HepG2 (cell line): ENCODE measurements around the gene CA12. TPM values are rescaled to one million over a fixed set of nuclear protein-coding genes. Genes with fewer than 3 reads are reported as not detected.

ENCODE experiments used
- ARID3A ChIP-seq: IDR thresholded peaks from 2 replicates; pipeline ENCODE4 v1.6.1; 2012; ENCODE audit warnings: low read depth, low read length, improper control_type of control experiment
- BRCA1 ChIP-seq: sonication (generic); formaldehyde crosslinking; IDR thresholded peaks from 2 replicates; pipeline ENCODE4 v1.4.0; 2020; ENCODE audit warnings: missing genetic modification reagents
- CREBL2 ChIP-seq: sonication (generic); formaldehyde crosslinking; IDR thresholded peaks from 2 replicates; pipeline ENCODE4 v1.8.1; 2023; ENCODE audit warnings: missing genetic modification reagents, mild to moderate bottlenecking, borderline replicate concordance
- GLI4 ChIP-seq: sonication (generic); formaldehyde crosslinking; IDR thresholded peaks from 2 replicates; pipeline ENCODE4 v1.5.1; 2020; ENCODE audit warnings: missing genetic modification reagents, mild to moderate bottlenecking, moderate library complexity, borderline replicate concordance
- MLLT10 ChIP-seq: sonication (generic); formaldehyde crosslinking; IDR thresholded peaks from 2 replicates; pipeline ENCODE4 v1.4.0; 2020; ENCODE audit warnings: missing genetic modification reagents
- NFIC ChIP-seq: IDR thresholded peaks from 2 replicates; pipeline ENCODE4 v1.6.1; 2012; ENCODE audit warnings: mild to moderate bottlenecking, low read length, inconsistent platforms
- NR3C1 ChIP-seq: sonication (generic); formaldehyde crosslinking; IDR thresholded peaks from 2 replicates; pipeline ENCODE4 v1.4.0; 2020; ENCODE audit warnings: missing genetic modification reagents
- REST ChIP-seq, 2 experiments: IDR thresholded peaks; 2 replicates each; pipeline ENCODE4 v1.6.1; 2011 to 2012; ENCODE audit warnings: low read length in 2 of 2, borderline replicate concordance in 1 of 2, low read depth in 1 of 2, mild to moderate bottlenecking in 1 of 2, moderate library complexity in 1 of 2
- REXO4 ChIP-seq: sonication (generic); formaldehyde crosslinking; IDR thresholded peaks from 2 replicates; pipeline ENCODE4 v1.8.0; 2022; ENCODE audit warnings: missing genetic modification reagents, mild to moderate bottlenecking, borderline replicate concordance
- SATB2 ChIP-seq: sonication (generic); formaldehyde crosslinking; IDR thresholded peaks from 2 replicates; pipeline ENCODE4 v1.5.0; 2020; ENCODE audit warnings: missing genetic modification reagents
- TEAD3 ChIP-seq: optimal IDR thresholded peaks from 2 replicates; pipeline ENCODE3; 2016; ENCODE audit warnings: borderline replicate concordance
- ZBTB1 ChIP-seq: sonication (generic); formaldehyde crosslinking; IDR thresholded peaks from 2 replicates; pipeline ENCODE4 v1.4.0; 2020; ENCODE audit warnings: missing genetic modification reagents, borderline replicate concordance
- ZBTB21 ChIP-seq: sonication (generic); formaldehyde crosslinking; IDR thresholded peaks from 2 replicates; pipeline ENCODE4 v1.4.0; 2020; ENCODE audit warnings: missing genetic modification reagents
- ZBTB43 ChIP-seq: sonication (generic); formaldehyde crosslinking; conservative IDR thresholded peaks from 2 replicates; pipeline ENCODE4 v1.4.0; 2020; ENCODE audit warnings: missing genetic modification reagents
- ZNF24 ChIP-seq: fragments of 450-650 bp; IDR thresholded peaks from 2 replicates; pipeline ENCODE4 v1.6.1; 2017; ENCODE audit warnings: antibody characterized with exemption, mild to moderate bottlenecking
- ZNF282 ChIP-seq: fragments of 450-650 bp; IDR thresholded peaks from 2 replicates; pipeline ENCODE4 v1.6.1; 2018; ENCODE audit not compliant: partially characterized antibody
- ZNF354B ChIP-seq: sonication (generic); formaldehyde crosslinking; IDR thresholded peaks from 2 replicates; pipeline ENCODE4 v1.8.0; 2022; ENCODE audit warnings: mild to moderate bottlenecking, missing genetic modification reagents
- ZNF451 ChIP-seq: sonication (generic); formaldehyde crosslinking; IDR thresholded peaks from 2 replicates; pipeline ENCODE4 v1.5.0; 2020; ENCODE audit warnings: mild to moderate bottlenecking, missing genetic modification reagents
- ZNF670 ChIP-seq: sonication (generic); formaldehyde crosslinking; IDR thresholded peaks from 2 replicates; pipeline ENCODE4 v1.8.0; 2022; ENCODE audit warnings: mild to moderate bottlenecking, missing genetic modification reagents, borderline replicate concordance
- ZNF703 ChIP-seq: sonication (generic); formaldehyde crosslinking; IDR thresholded peaks from 2 replicates; pipeline ENCODE4 v1.5.1; 2020; ENCODE audit warnings: missing genetic modification reagents, mild to moderate bottlenecking, moderate library complexity, borderline replicate concordance
- ZNF891 ChIP-seq: sonication (generic); formaldehyde crosslinking; IDR thresholded peaks from 2 replicates; pipeline ENCODE4 v1.5.0; 2020; ENCODE audit warnings: mild to moderate bottlenecking, missing genetic modification reagents
- polyA plus RNA-seq, 8 experiments: library from polyadenylated mRNA; depleted of rRNA in 3 of 8; stranded (reverse) in 7 of 8; unstranded in 1 of 8; fragments of >200 nt; fragmentation: Illumina TruSeq in 4 of 8; extraction: Trizol in 4 of 8; gene quantifications; 2 replicates each; pipeline versions ENCODE4 v1.2.1 to v1.2.3, GENCODE V29; 2011 to 2016; ENCODE audit warnings: low read depth in 4 of 8, missing spikeins in 1 of 8, mixed read lengths in 1 of 8; ENCODE audit not compliant: insufficient read depth in 1 of 8
- total RNA-seq, 5 experiments: library from RNA; depleted of rRNA; stranded (reverse); fragments of >200 nt; fragmentation: Illumina TruSeq; extraction: Trizol; gene quantifications; 2 replicates each; pipeline ENCODE4 v1.2.3, GENCODE V29; 2016; ENCODE audit warnings: low read depth in 1 of 5

CA12 gene
- total and polyA plus RNA-seq, 2 of the 13 experiments (the other 11 are each of a cell fraction or from before 2014, with no cell fraction given): 0.07 to 0.20 TPM

- no peak for TF ChIP-seq MLLT10 (CRISPR knock-in tag)
- no peak for TF ChIP-seq GLI4 (CRISPR knock-in tag)
- TF ChIP-seq ZBTB21 (CRISPR knock-in tag): no peak
- TF ChIP-seq REST (IDR thresholded peaks at IDR 0.05; ENCODE audit: borderline replicate concordance in 1 of 2, low read depth in 1 of 2, low read length in 2 of 2): 0 out of 4 replicates have a peak, but pooled peaks of 1 of the 2 experiments have one; percentile 15
- no peak for TF ChIP-seq NFIC
- no peak for TF ChIP-seq ZNF354B (CRISPR knock-in tag)
- TF ChIP-seq ZNF24: no peak
- no peak for TF ChIP-seq ZNF282
- no peak for TF ChIP-seq ZNF670 (CRISPR knock-in tag)
- no peak for TF ChIP-seq BRCA1
- no peak for TF ChIP-seq SATB2 (CRISPR knock-in tag)
- no peak for TF ChIP-seq ARID3A
- no peak for TF ChIP-seq REXO4
- TF ChIP-seq ZNF891 (CRISPR knock-in tag): no peak
- no peak for TF ChIP-seq CREBL2 (CRISPR knock-in tag)
- TF ChIP-seq ZBTB1 (CRISPR knock-in tag): no peak
- TF ChIP-seq ZNF451 (CRISPR knock-in tag): no peak
- peak; percentile 62; the same call in 1 of the 2 replicates for TF ChIP-seq ZBTB43
- TF ChIP-seq ZNF703 (CRISPR knock-in tag): no peak
- TF ChIP-seq TEAD3 (CRISPR knock-in tag): peak; percentile 45
- no peak for TF ChIP-seq NR3C1 (CRISPR knock-in tag)
These were observed 20.3 kb upstream of the CA12 start (continued) for GRCh38 chr15:63401714-63402497.
